HG03025 (cell line): ENCODE data around the gene SEPSECS.
"Not testable (repeated sequence)": the region's sequence is repeated elsewhere in the genome, so short reads cannot be mapped to it uniquely, and the experiment has no call there.

Source experiments
- ATAC-seq: cut with Tn5 transposase; IDR thresholded peaks from one replicate; pipeline ENCODE4 v1.9.1; 2021; ENCODE audit warnings: mild to moderate bottlenecking, moderate library complexity; ENCODE audit not compliant: unreplicated experiment, low FRiP score

The SEPSECS gene

GRCh38 chr4:25089051-25089763 is 71.0 kb downstream of the SEPSECS start:
- no peak for ATAC-seq

GRCh38 chr4:25088093-25088952 is 71.9 kb downstream of the SEPSECS start:
- ATAC-seq, result no peak

- ATAC-seq, result no peak
Measured at GRCh38 chr4:25085671-25086070, 74.6 kb downstream of the SEPSECS start.

- ATAC-seq, result not testable (repeated sequence)
Measured at GRCh38 chr4:25083441-25083840, 76.8 kb downstream of the SEPSECS start.

- ATAC-seq, result no peak
Measured at GRCh38 chr4:25081866-25082471, 78.3 kb downstream of the SEPSECS start.

GRCh38 chr4:25080571-25080970 is 79.7 kb downstream of the SEPSECS start:
- ATAC-seq, result no peak

GRCh38 chr4:25078523-25078922 is 81.7 kb downstream of the SEPSECS start:
- ATAC-seq, result no peak

- no peak for ATAC-seq
Measured at GRCh38 chr4:25076625-25077398, 83.4 kb downstream of the SEPSECS start.

GRCh38 chr4:25075851-25076250 is 84.4 kb downstream of the SEPSECS start:
- no peak for ATAC-seq

- no peak for ATAC-seq
Measured at GRCh38 chr4:25075129-25075528, 85.1 kb downstream of the SEPSECS start.

GRCh38 chr4:25070545-25070944 is 89.7 kb downstream of the SEPSECS start:
- ATAC-seq, result no peak
